ENCODE data around the gene RAX. TPM values are rescaled to one million over a fixed set of nuclear protein-coding genes. Genes with fewer than 3 reads are reported as not detected.

Gene RAX
- total RNA-seq: not detected
- long read RNA-seq: 0 reads

DNA sequence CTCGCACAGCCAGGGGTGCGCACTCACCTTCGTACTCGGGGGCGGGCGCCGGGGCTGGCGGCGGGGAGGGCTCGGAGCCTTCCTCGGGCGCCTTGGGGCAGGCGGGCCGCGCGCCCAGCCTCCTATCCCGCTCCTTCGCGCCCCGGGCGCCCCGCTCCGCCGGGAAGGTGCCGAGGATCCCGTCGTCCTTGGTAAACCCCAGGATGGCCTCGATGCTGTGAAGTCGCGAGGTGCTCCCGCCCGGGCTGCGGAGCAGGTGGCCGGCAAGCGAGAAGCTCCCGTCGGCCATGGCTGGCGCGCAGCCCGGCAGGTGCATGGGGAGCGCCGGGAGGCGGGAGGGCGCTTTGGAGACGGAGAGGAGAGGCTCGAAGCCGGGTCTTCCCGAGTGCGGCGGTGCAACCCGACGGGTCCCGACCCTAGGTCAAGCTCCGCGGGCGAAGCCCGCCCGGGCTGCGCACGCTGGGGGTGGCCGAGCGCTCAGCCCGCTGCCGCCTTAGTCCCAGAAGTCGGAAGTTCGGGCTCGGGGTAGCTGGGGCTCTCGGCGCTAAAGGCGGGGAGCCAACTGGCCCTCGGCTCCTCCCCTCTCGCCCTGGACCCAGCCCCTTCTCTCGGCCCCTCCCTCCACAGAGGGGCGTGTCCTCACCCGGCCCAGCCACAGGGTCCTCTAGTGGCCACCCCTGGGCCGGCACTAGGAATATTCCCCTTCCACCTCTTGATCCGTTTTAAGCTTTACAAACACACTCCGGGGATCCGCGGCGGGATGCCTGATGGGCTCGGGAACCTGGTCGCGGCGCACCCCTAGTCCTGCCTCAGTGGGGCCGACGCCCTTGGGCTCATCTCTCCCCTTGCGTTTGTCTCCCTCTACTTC, at the start of gene RAX:
TSS of gene RAX (minus strand) at position 564 of the 868 bp plus-strand sequence. CDS start at position 316, 248 bp downstream.
- DNase-seq: no peak
- Histone ChIP-seq H3K9me3 (no peaks in the 10 kb centered on the region), H3K27ac (no peak within 1 kb of the TSS), H3K36me3 (no peaks in the 10 kb centered on the region), H3K4me1 (peaks cover 24% of the 10 kb centered on the region), H3K4me3 (peak within 1 kb of the TSS; percentile 43), H3K27me3 (ENCODE audit: low read depth) (peaks cover 95% of the 10 kb centered on the region)
- ATAC-seq: peak; percentile 44 to 45
- TF ChIP-seq, protein P1, sequence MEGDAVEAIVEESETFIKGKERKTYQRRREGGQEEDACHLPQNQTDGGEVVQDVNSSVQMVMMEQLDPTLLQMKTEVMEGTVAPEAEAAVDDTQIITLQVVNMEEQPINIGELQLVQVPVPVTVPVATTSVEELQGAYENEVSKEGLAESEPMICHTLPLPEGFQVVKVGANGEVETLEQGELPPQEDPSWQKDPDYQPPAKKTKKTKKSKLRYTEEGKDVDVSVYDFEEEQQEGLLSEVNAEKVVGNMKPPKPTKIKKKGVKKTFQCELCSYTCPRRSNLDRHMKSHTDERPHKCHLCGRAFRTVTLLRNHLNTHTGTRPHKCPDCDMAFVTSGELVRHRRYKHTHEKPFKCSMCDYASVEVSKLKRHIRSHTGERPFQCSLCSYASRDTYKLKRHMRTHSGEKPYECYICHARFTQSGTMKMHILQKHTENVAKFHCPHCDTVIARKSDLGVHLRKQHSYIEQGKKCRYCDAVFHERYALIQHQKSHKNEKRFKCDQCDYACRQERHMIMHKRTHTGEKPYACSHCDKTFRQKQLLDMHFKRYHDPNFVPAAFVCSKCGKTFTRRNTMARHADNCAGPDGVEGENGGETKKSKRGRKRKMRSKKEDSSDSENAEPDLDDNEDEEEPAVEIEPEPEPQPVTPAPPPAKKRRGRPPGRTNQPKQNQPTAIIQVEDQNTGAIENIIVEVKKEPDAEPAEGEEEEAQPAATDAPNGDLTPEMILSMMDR (IDR thresholded peaks at IDR 0.05): no peak
- intact Hi-C loops (cut with DNase I): no loop called here

DNA sequence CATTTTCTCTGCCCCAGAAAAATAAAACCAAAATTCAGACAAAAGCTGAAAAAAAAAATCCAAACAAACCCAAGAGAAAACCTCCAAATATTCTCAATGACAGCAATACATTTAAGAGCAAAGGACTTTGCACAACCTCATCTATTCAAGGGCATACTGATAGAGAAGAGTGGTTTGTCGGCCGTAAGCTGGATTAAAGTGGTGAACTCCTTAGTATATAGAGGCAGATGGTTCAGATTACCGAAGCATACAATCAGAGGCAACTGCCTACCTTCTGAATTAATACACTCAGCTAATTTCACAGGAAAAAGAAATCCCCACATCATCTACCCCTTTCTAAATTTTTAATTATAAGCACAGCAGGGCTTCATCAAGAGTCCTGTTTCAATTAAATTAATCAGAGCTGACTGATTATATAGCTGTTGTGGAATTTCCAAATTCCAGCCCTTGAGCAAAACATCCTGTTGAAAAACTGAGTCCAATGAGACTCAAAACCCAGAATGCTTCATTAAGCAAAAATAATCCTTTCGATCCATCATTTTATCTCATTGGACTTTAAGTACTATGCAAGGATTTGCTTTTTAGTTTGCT, 45.3 kb upstream of the RAX start, which contains the start of gene CPLX4:
TSS of gene CPLX4 (minus strand) at position 190 of the 591 bp plus-strand sequence. CDS start at position 3, 187 bp downstream.
- Histone ChIP-seq H3K4me3 (no peak within 1 kb of the TSS), H3K9me3 (no peaks in the 10 kb centered on the region), H3K27ac (no peak within 1 kb of the TSS), H3K4me1 (no peaks in the 10 kb centered on the region), H3K36me3 (no peaks in the 10 kb centered on the region), H3K27me3 (ENCODE audit: low read depth) (no peaks in the 10 kb centered on the region)
- DNase-seq: no peak
- TF ChIP-seq, protein P1 (IDR thresholded peaks at IDR 0.05): no peak
- intact Hi-C loops (cut with DNase I): no loop called here
- ATAC-seq: no peak

DNA sequence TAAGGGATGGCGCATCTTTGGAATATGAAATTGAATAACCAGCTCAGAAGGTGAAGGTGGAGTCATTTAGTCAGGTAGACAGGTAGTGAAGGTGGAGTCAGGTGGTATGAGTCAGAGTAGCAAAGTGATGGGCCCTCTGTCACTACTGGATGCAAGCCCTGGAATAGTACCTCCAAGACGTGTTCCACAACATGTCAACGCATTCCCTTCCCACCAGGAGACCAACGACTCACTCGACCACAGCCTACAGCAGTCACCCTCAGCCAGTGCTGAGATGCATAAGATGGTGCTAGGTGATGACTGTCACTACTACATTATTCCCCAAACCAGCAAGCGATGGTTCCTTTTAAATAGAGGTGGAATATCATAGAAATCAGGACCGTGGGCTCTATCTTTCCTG, 38.4 kb upstream of the RAX start:
- ATAC-seq (no peak), DNase-seq (no peak)
- H3K36me3 ChIP-seq: no peaks in the 10 kb centered on the region
- intact Hi-C loops (cut with DNase I): loop anchor here (5.0 kb wide), 1 partner anchor 91 kb away; no protein-coding TSS in a partner anchor
- TF ChIP-seq, protein P1 (IDR thresholded peaks at IDR 0.05): no peak
- peaks cover 21% of the 10 kb centered on the region for H3K27me3 ChIP-seq (ENCODE audit: low read depth)
- H3K4me3 ChIP-seq: no peak overlapping the region
- H3K27ac ChIP-seq: no peak overlapping the region
- H3K4me1 ChIP-seq: peaks cover 6% of the 10 kb centered on the region
- H3K9me3 ChIP-seq: no peaks in the 10 kb centered on the region

GRCh38 chr18:59308938-59309260, 35.6 kb upstream of the RAX start:
- Histone ChIP-seq H3K9me3 (no peaks in the 10 kb centered on the region), H3K4me1 (peaks cover 6% of the 10 kb centered on the region), H3K36me3 (no peaks in the 10 kb centered on the region), H3K27me3 (ENCODE audit: low read depth) (peaks cover 23% of the 10 kb centered on the region), H3K27ac (no peak overlapping the region), H3K4me3 (peak overlapping the region; percentile 37)
- DNase-seq: no peak
- intact Hi-C loops (cut with DNase I): no loop called here
- TF ChIP-seq, protein P1 (IDR thresholded peaks at IDR 0.05): no peak
- ATAC-seq: no peak

GRCh38 chr18:59308248-59308937, 35.1 kb upstream of the RAX start:
- ATAC-seq: peak; percentile 94 to 97
- TF ChIP-seq, protein P1 (IDR thresholded peaks at IDR 0.05): peak; percentile 91
- peak; percentile 80 for DNase-seq
- Histone ChIP-seq H3K27ac (no peak overlapping the region), H3K27me3 (ENCODE audit: low read depth) (peaks cover 23% of the 10 kb centered on the region), H3K4me3 (peak overlapping the region; percentile 37), H3K4me1 (peaks cover 6% of the 10 kb centered on the region), H3K9me3 (no peaks in the 10 kb centered on the region), H3K36me3 (no peaks in the 10 kb centered on the region)
- intact Hi-C loops (cut with DNase I): no loop called here

All from lower lobe of right lung (tissue), 2 donors.